ENCODE results near the gene ST3GAL3. TPM values are rescaled to one million over a fixed set of nuclear protein-coding genes. Genes with fewer than 3 reads are reported as not detected.
A peak's percentile ranks its signal among the peaks of the same experiment; 100 is the strongest.

Gene ST3GAL3
- total RNA-seq, 1 experiment from 2014 or later = 8.3 TPM

- Histone ChIP-seq H3K27me3 (ENCODE audit: insufficient read depth, low read length) (no peaks in the 10 kb centered on the region), H3K79me2 (ENCODE audit: insufficient read depth, low read length) (no peaks in the 10 kb centered on the region), H3K4me1 (ENCODE audit: insufficient read depth, low read length) (peaks cover 6% of the 10 kb centered on the region; the same call in 1 of the 2 replicates), H4K8ac (replicated peaks; ENCODE audit: insufficient read length, low read depth, low read length) (no peak overlapping the region), H2BK20ac (ENCODE audit: low read depth, low read length, poor library complexity, severe bottlenecking) (no peak overlapping the region), H2AK5ac (ENCODE audit: insufficient read length, low read length) (no peak overlapping the region), H3K9me3 (ENCODE audit: control insufficient read depth, low read depth, low read length) (no peaks in the 10 kb centered on the region), H3K4me2 (ENCODE audit: insufficient read depth, insufficient read length, low read length) (no peak overlapping the region), H2BK120ac (ENCODE audit: low read depth, low read length, poor library complexity, severe bottlenecking) (no peak overlapping the region), H4K91ac (ENCODE audit: insufficient read length, low read depth, low read length) (no peak overlapping the region), H3K56ac (ENCODE audit: insufficient read length, low read depth, low read length) (no peak overlapping the region), H3K23me2 (ENCODE audit: insufficient read length, low read depth, low read length, poor library complexity, severe bottlenecking) (no peaks in the 10 kb centered on the region), H3K23ac (ENCODE audit: insufficient read length, low read depth, low read length) (no peak overlapping the region), H2BK5ac (ENCODE audit: insufficient read length, low read length) (no peak overlapping the region), H4K20me1 (ENCODE audit: control insufficient read depth, insufficient read depth, insufficient read length) (no peaks in the 10 kb centered on the region), H3K4ac (ENCODE audit: low read depth, low read length) (no peak overlapping the region), H4K5ac (ENCODE audit: insufficient read length, low read depth, low read length) (no peak overlapping the region), H2BK12ac (ENCODE audit: insufficient read length, low read depth, low read length) (no peak overlapping the region), H3K18ac (ENCODE audit: insufficient read length, low read depth, low read length) (no peak overlapping the region), H3K9ac (ENCODE audit: extremely low read depth, insufficient read length, low read length) (no peak overlapping the region), H3K79me1 (ENCODE audit: insufficient read depth, low read depth, low read length, poor library complexity, severe bottlenecking) (no peaks in the 10 kb centered on the region), H2BK15ac (ENCODE audit: low read depth, low read length) (no peak overlapping the region), H3T11ph (ENCODE audit: low read length) (no peak overlapping the region), H2AFZ (ENCODE audit: low read length) (no peak overlapping the region), H3K27ac (ENCODE audit: insufficient read length, low read depth, low read length) (no peak overlapping the region), H3K14ac (ENCODE audit: insufficient read depth, low read length) (no peak overlapping the region)
- Mint-ChIP-seq H3K27me3 (ENCODE audit: low read depth) (no peaks in the 10 kb centered on the region), H3K36me3 (ENCODE audit: insufficient read depth in 1 of 3, low read depth in 3 of 3) (no peaks in the 10 kb centered on the region), H3K9me3 (no peaks in the 10 kb centered on the region; a peak in 1 of 5 replicates), H3K27ac (no peak overlapping the region; a peak in 1 of 7 replicates), H3K4me3 (no peak overlapping the region), H3K4me1 (peaks cover 25 to 33% of the 10 kb centered on the region in 2 experiments)
- peak; percentile 15; the same call in 1 of the 3 replicates for TF ChIP-seq CTCF (conservative IDR thresholded peaks at IDR 0.05)
- WGBS (ENCODE audit: extremely low coverage, insufficient read length, low lambda C conversion rate) = no CpG with 5 or more reads among the region's 4 CpGs
- DNase-seq = peak; percentile 48
Measured at GRCh38 chr1:43881415-43881814, 174.1 kb downstream of the ST3GAL3 start.
